ENCODE measurements around the gene NEXN. TPM values are rescaled to one million over a fixed set of nuclear protein-coding genes. Genes with fewer than 3 reads are reported as not detected.

Gene NEXN
- polyA plus RNA-seq, 3 donors = 0.31 to 3.5 (median 3.0) TPM

DNA sequence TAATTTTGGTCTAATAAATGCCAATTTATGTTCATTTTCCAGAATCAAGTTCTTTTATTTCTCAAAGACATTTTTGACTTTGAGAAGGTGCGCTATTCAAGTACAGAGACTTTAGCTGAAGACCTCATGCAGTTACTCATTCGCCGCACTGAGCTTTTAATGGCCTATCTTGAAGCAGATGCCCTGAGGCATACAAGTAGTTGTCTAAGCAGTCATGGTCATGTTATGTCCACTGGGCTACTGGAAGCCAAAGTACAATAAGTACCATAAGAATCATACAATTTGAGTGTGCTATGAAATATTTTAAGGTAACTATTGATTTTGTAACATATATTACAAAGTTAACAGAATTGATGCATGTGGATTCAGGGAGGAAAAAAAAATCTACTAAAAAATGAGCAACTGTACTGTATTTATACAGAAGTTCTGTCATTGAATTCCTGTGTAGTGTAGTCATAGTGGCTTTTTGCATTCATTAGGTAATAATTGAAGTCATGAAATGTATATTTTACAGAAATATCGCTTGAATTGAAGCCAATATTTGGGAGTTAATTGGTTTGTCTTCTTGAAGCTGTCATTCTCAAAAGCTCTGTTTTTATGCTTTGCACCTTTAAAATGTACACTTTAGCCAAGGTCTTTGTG, 13.5 kb upstream of the NEXN start:
- DNase-seq = no peak
- Histone ChIP-seq H3K9me3 (replicated peaks in 1 of 2; ENCODE audit: control insufficient read depth in 1 of 2, insufficient read depth in 1 of 2, low read length in 2 of 2) (no peaks in the 10 kb centered on the region), H3K4me2 (replicated peaks; ENCODE audit: extremely low read depth, low read length, poor library complexity, severe bottlenecking) (no peak overlapping the region), H3K27me3 (ENCODE audit: control insufficient read depth in 2 of 2, insufficient read depth in 2 of 2, low read length in 2 of 2) (no peaks in the 10 kb centered on the region), H3K79me2 (ENCODE audit: insufficient read depth, low read length) (no peaks in the 10 kb centered on the region), H3K27ac (ENCODE audit: low read depth in 1 of 2, low read length in 2 of 2) (no peak overlapping the region), H3K36me3 (replicated peaks in 1 of 2; ENCODE audit: control insufficient read depth in 1 of 2, insufficient read depth in 2 of 2, low read length in 2 of 2) (peaks cover 9 to 20% of the 10 kb centered on the region in 2 donors), H2AFZ (ENCODE audit: insufficient read depth, low read depth, low read length, poor library complexity, severe bottlenecking) (no peak overlapping the region), H4K20me1 (ENCODE audit: insufficient read depth, low read length) (no peaks in the 10 kb centered on the region), H3K4me3 (replicated peaks in 1 of 3; ENCODE audit: low read depth in 2 of 3, low read length in 3 of 3) (no peak overlapping the region), H3K9ac (ENCODE audit: insufficient read depth, low read length, poor library complexity, severe bottlenecking) (no peak overlapping the region), H3K4me1 (ENCODE audit: control insufficient read depth in 1 of 2, insufficient read depth in 2 of 2, low read length in 2 of 2) (peaks cover 4 to 5% of the 10 kb centered on the region in 2 donors)
- peaks cover 6% of the 10 kb centered on the region for H3K4me1 Mint-ChIP-seq
- intact Hi-C loops (cut with micrococcal nuclease) = no loop called here
- H3K4me3 Mint-ChIP-seq = no peak overlapping the region
- no peak overlapping the region for H3K27ac Mint-ChIP-seq
- H3K9me3 Mint-ChIP-seq = no peaks in the 10 kb centered on the region
- TF ChIP-seq, protein P1, sequence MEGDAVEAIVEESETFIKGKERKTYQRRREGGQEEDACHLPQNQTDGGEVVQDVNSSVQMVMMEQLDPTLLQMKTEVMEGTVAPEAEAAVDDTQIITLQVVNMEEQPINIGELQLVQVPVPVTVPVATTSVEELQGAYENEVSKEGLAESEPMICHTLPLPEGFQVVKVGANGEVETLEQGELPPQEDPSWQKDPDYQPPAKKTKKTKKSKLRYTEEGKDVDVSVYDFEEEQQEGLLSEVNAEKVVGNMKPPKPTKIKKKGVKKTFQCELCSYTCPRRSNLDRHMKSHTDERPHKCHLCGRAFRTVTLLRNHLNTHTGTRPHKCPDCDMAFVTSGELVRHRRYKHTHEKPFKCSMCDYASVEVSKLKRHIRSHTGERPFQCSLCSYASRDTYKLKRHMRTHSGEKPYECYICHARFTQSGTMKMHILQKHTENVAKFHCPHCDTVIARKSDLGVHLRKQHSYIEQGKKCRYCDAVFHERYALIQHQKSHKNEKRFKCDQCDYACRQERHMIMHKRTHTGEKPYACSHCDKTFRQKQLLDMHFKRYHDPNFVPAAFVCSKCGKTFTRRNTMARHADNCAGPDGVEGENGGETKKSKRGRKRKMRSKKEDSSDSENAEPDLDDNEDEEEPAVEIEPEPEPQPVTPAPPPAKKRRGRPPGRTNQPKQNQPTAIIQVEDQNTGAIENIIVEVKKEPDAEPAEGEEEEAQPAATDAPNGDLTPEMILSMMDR (IDR thresholded peaks at IDR 0.05) = no peak
- H3K27me3 Mint-ChIP-seq (ENCODE audit: low read depth in 3 of 3) = peaks cover 0 to 2% (median 0%) of the 10 kb centered on the region in 3 donors
- peaks cover 15 to 17% of the 10 kb centered on the region in 2 donors for H3K36me3 Mint-ChIP-seq
- 100% methylated on average over 3 of the region's 4 CpGs for WGBS (ENCODE audit: insufficient coverage)

DNA sequence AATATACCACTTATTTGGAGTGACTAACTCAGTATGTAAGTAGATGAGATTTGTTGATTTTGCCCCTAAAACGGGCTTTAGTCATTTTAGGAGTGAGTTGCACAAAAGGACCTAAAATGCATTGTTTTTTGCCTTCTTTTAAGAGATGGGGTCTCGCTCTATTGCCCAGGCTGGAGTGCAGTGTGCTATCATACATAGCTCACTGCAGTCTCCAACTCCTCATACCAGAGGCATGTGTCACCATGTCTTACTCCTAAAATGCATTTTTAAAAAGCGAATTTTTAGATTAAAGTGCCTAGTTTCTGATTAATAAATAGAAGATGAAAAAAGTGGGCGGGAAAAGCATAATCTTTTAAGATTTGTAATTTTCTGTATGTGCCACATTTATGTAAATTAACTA, 11.5 kb upstream of the NEXN start:
- H3K4me1 Mint-ChIP-seq = no peaks in the 10 kb centered on the region
- Histone ChIP-seq H3K27me3 (ENCODE audit: control insufficient read depth in 2 of 2, insufficient read depth in 2 of 2, low read length in 2 of 2) (no peaks in the 10 kb centered on the region), H3K36me3 (replicated peaks in 1 of 2; ENCODE audit: control insufficient read depth in 1 of 2, insufficient read depth in 2 of 2, low read length in 2 of 2) (peaks cover 9 to 20% of the 10 kb centered on the region in 2 donors), H4K20me1 (ENCODE audit: insufficient read depth, low read length) (no peaks in the 10 kb centered on the region), H3K27ac (ENCODE audit: low read depth in 1 of 2, low read length in 2 of 2) (no peak overlapping the region), H3K79me2 (ENCODE audit: insufficient read depth, low read length) (no peaks in the 10 kb centered on the region), H3K4me1 (ENCODE audit: control insufficient read depth in 1 of 2, insufficient read depth in 2 of 2, low read length in 2 of 2) (no peaks in the 10 kb centered on the region), H3K9me3 (replicated peaks in 1 of 2; ENCODE audit: control insufficient read depth in 1 of 2, insufficient read depth in 1 of 2, low read length in 2 of 2) (no peaks in the 10 kb centered on the region), H3K4me3 (replicated peaks in 1 of 3; ENCODE audit: low read depth in 2 of 3, low read length in 3 of 3) (no peak overlapping the region), H3K9ac (ENCODE audit: insufficient read depth, low read length, poor library complexity, severe bottlenecking) (no peak overlapping the region), H3K4me2 (replicated peaks; ENCODE audit: extremely low read depth, low read length, poor library complexity, severe bottlenecking) (no peak overlapping the region), H2AFZ (ENCODE audit: insufficient read depth, low read depth, low read length, poor library complexity, severe bottlenecking) (no peak overlapping the region)
- intact Hi-C loops (cut with micrococcal nuclease) = no loop called here
- TF ChIP-seq, protein P1 (IDR thresholded peaks at IDR 0.05) = no peak
- no peak overlapping the region for H3K4me3 Mint-ChIP-seq
- no peaks in the 10 kb centered on the region for H3K9me3 Mint-ChIP-seq
- WGBS (ENCODE audit: insufficient coverage) = 100% methylated on average over 1 of the region's 4 CpGs
- H3K27me3 Mint-ChIP-seq (ENCODE audit: low read depth in 3 of 3) = peaks cover 0 to 2% (median 0%) of the 10 kb centered on the region in 3 donors
- peaks cover 15 to 17% of the 10 kb centered on the region in 2 donors for H3K36me3 Mint-ChIP-seq
- DNase-seq = no peak
- H3K27ac Mint-ChIP-seq = peak overlapping the region in 1 of 7 donors; percentile 11

All from CD14-positive monocyte (primary cell).